Thyroid gland (tissue), 4 donors: Measurements from ENCODE around the gene PARM1. TPM values are rescaled to one million over a fixed set of nuclear protein-coding genes. Genes with fewer than 3 reads are reported as not detected.

ENCODE experiments used
- DNase-seq, 2 donors: peaks; one replicate each; pipeline ENCODE4 v3.0.0-alpha.2; 2019
- H3K27ac ChIP-seq, 3 donors: fragments of 200-600 bp; sonication (generic); 1 replicate in 2 of 3; 2 replicates in 1 of 3; pipeline ENCODE4 v1.5.1; 2016 to 2019; ENCODE audit warnings: mild to moderate bottlenecking in 1 of 3, moderate library complexity in 1 of 3
- H3K27me3 ChIP-seq: fragments of 200-600 bp; sonication (generic); one replicate; pipeline ENCODE4 v1.5.1; 2019
- H3K36me3 ChIP-seq, 2 donors: fragments of 200-600 bp; sonication (generic); one replicate each; pipeline ENCODE4 v1.5.1; 2016 to 2019
- H3K4me1 ChIP-seq, 2 donors: fragments of 200-600 bp; sonication (generic); one replicate each; pipeline ENCODE4 v1.5.1; 2017 to 2019
- H3K4me3 ChIP-seq, 3 donors: fragments of 200-600 bp; sonication (generic); replicated peaks in 1 of 3; 1 replicate in 2 of 3; 2 replicates in 1 of 3; pipeline ENCODE4 v1.5.1; 2016; ENCODE audit warnings: mild to moderate bottlenecking in 1 of 3
- H3K9me3 ChIP-seq: fragments of 200-600 bp; sonication (generic); one replicate; pipeline ENCODE4 v1.5.1; 2017
- POLR2A ChIP-seq, 2 donors: fragments of 450-650 bp; IDR thresholded peaks; one replicate each; pipeline ENCODE4 v1.6.1; 2017; ENCODE audit warnings: antibody characterized with exemption in 2 of 2, mild to moderate bottlenecking in 2 of 2, moderate library complexity in 1 of 2
- WGBS, 2 donors: methylation state at CpG; one replicate each; pipeline ENCODE4 v1.1.5; 2017; 5-methylcytosine and 5-hydroxymethylcytosine counted together
- intact Hi-C: fragments of 100-400 bp; cut with DNase I; formaldehyde crosslinking; loops from one replicate; pipeline ENCODE4 v1.15.1; 2023
- total RNA-seq, 4 donors: library from RNA; depleted of rRNA; stranded (reverse); fragments of >200 nt; gene quantifications; one replicate each; pipeline ENCODE4 v1.2.3, GENCODE V29; 2016
- TF ChIP-seq, protein P1 (sequence below), 6 experiments: fragments of 200-600 bp in 3 of 6; fragments of 450-650 bp in 3 of 6; sonication (generic) in 3 of 6; IDR thresholded peaks; one replicate each; pipeline ENCODE4 v1.5.1; 2016 to 2019; ENCODE audit warnings: antibody characterized with exemption in 6 of 6, mild to moderate bottlenecking in 2 of 6, inconsistent platforms in 1 of 6, moderate library complexity in 1 of 6

The PARM1 gene
- total RNA-seq, 4 donors from 2014 or later = 319 to 575 (median 470) TPM

DNA sequence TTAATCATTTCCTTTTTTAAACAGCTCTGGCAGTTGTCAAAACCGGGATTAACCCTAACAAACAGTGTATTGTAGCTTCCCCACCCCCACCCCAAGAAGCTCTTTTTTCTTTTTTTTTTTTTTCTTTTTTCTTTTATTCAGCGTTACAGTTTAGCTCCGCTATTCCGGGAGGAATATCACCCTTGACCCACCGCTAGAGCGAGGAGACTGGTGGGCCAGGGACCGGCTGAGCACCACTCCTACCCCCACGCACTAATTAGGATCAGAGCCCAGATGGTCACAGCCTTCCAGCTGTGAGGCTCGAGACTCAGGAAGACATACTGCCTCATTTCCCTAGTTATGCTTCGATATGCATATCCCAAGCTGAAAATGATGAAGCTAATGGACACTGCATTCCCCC, 2.0 kb downstream of the PARM1 start:
- intact Hi-C loops = loop anchor here (5.0 to 10.0 kb wide), 2 partner anchors 187 to 360 kb away; no protein-coding TSS in a partner anchor
- peak overlapping the region; percentile 87 to 99 (median 98) for H3K27ac ChIP-seq
- H3K36me3 ChIP-seq = no peaks in the 10 kb centered on the region
- no peaks in the 10 kb centered on the region for H3K9me3 ChIP-seq
- peak in 1 of 2 donors; percentile 23 for DNase-seq
- 34 to 42% methylated on average over 10 of the region's 10 CpGs for WGBS, 2 donors
- peak overlapping the region in 2 of 3 donors; percentile 72 to 74 for H3K4me3 ChIP-seq
- no peaks in the 10 kb centered on the region for H3K27me3 ChIP-seq
- TF ChIP-seq, protein P1, sequence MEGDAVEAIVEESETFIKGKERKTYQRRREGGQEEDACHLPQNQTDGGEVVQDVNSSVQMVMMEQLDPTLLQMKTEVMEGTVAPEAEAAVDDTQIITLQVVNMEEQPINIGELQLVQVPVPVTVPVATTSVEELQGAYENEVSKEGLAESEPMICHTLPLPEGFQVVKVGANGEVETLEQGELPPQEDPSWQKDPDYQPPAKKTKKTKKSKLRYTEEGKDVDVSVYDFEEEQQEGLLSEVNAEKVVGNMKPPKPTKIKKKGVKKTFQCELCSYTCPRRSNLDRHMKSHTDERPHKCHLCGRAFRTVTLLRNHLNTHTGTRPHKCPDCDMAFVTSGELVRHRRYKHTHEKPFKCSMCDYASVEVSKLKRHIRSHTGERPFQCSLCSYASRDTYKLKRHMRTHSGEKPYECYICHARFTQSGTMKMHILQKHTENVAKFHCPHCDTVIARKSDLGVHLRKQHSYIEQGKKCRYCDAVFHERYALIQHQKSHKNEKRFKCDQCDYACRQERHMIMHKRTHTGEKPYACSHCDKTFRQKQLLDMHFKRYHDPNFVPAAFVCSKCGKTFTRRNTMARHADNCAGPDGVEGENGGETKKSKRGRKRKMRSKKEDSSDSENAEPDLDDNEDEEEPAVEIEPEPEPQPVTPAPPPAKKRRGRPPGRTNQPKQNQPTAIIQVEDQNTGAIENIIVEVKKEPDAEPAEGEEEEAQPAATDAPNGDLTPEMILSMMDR (IDR thresholded peaks at IDR 0.05) = no peak
- no peak for TF ChIP-seq POLR2A (IDR thresholded peaks at IDR 0.05)
- peaks cover 7 to 18% of the 10 kb centered on the region in 2 donors for H3K4me1 ChIP-seq

DNA sequence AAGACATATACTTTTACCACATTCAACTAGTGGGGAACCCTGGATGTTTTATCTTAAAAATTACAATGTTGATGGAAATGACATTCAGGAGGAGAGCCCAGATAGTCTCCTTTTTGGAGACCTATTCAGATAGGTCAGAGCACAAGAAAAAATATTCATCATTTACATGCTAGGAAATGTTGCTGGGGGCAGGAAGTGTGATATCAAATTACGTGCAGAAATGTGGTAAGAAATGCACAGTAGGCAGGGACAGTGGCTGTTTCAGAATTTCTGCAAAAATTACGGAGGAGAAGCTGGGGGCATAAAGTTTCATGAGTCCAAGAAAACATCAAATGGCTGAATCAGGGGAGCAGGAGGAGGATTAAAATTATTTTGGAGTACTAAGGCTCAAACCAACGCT, 8.2 kb downstream of the PARM1 start:
- no peak for TF ChIP-seq POLR2A (IDR thresholded peaks at IDR 0.05)
- TF ChIP-seq, protein P1 (IDR thresholded peaks at IDR 0.05) = no peak
- no peaks in the 10 kb centered on the region for H3K36me3 ChIP-seq
- H3K27me3 ChIP-seq = no peaks in the 10 kb centered on the region
- DNase-seq = no peak
- no peak overlapping the region for H3K27ac ChIP-seq
- H3K9me3 ChIP-seq = no peaks in the 10 kb centered on the region
- peaks cover 7 to 18% of the 10 kb centered on the region in 2 donors for H3K4me1 ChIP-seq
- H3K4me3 ChIP-seq = no peak overlapping the region
- intact Hi-C loops = no loop called here
- 83 to 87% methylated on average over 3 of the region's 3 CpGs for WGBS, 2 donors

DNA sequence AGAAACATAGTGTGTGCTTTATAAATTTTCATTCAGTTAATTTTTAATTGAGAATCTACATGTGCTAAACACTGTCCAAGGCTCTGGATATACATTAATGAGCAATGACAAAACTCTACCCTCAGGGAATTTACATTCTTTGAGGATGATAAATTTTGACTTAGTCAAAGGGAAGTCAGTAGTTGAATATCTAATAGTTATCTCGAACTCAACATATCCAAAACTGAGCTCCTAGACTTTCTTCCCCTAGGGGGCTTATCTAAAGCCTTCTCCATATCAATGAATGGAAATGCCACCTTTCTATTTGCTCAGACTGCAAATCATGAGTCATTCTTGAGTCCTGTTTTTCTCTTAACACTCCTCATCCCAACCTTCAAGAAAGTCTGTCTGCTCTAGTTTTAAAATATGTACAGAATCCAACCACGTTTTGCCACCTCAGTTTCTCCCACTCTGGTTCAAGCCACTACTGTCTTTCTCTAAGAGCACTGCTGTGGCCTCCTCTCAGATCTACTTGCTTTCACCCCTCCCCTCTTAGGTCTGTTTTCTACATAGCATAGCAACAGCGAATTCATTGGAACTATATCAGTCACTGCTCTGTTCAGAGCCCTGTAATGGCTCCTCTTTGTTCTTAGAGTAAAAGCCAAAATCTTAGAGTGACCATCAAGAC, 9.5 kb downstream of the PARM1 start:
- intact Hi-C loops = no loop called here
- peaks cover 4 to 9% of the 10 kb centered on the region in 2 donors for H3K4me1 ChIP-seq
- no peak overlapping the region for H3K27ac ChIP-seq
- 87% methylated on average over 3 of the region's 3 CpGs for WGBS, 2 donors
- no peaks in the 10 kb centered on the region for H3K9me3 ChIP-seq
- no peaks in the 10 kb centered on the region for H3K36me3 ChIP-seq
- H3K27me3 ChIP-seq = no peaks in the 10 kb centered on the region
- no peak for DNase-seq
- no peak overlapping the region for H3K4me3 ChIP-seq
- TF ChIP-seq POLR2A (IDR thresholded peaks at IDR 0.05) = no peak
- TF ChIP-seq, protein P1 (IDR thresholded peaks at IDR 0.05) = no peak

DNA sequence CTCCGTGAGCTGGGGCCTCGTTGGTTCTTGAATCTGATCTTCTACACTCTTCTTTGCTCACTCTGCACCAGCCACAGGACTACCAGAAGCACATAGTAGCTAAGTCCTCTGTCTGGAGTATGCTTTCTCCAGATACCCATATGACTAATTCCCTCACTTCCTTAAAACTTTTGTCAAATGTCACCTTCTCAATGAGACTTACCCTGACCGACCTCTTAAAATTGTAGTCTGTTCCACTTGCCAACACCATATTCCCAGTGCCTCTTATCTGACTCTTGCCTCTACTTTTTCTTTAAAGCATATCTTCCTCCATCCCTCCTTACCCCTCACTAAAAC, 10.0 kb downstream of the PARM1 start:
- intact Hi-C loops = no loop called here

DNA sequence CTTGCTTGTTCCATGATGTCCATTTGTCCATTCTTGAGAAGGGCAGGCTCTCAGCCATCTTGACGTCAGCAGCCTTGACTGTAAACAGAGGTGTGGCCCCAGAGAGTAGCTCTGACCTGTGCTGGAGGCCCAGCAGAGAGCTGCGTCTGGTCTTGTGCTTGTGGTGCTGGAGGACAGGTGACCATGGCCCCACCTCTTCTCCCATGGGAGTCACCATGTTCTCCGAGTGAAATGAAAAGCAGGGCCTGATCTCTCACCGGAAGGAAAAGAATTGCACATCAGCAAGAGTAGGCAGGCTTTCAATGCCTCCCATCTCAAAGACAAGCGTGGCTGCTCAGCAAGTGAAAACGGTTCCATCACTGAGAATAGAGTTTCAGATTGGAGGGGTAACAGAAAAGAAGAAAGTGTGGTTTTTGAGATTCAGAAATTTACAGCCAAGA, 11.5 kb downstream of the PARM1 start:
- no peaks in the 10 kb centered on the region for H3K27me3 ChIP-seq
- DNase-seq = no peak
- intact Hi-C loops = no loop called here
- no peak overlapping the region for H3K27ac ChIP-seq
- H3K4me1 ChIP-seq = peaks cover 0 to 14% of the 10 kb centered on the region in 2 donors
- no peaks in the 10 kb centered on the region for H3K9me3 ChIP-seq
- TF ChIP-seq POLR2A (IDR thresholded peaks at IDR 0.05) = no peak
- TF ChIP-seq, protein P1 (IDR thresholded peaks at IDR 0.05) = no peak
- 84 to 88% methylated on average over 6 of the region's 6 CpGs for WGBS, 2 donors
- H3K36me3 ChIP-seq = no peaks in the 10 kb centered on the region
- no peak overlapping the region for H3K4me3 ChIP-seq

More for the DNA sequence above, 10.0 kb downstream of the PARM1 start:
- Histone ChIP-seq H3K9me3 (no peaks in the 10 kb centered on the region), H3K4me1 (peaks cover 0 to 9% of the 10 kb centered on the region in 2 donors), H3K27me3 (no peaks in the 10 kb centered on the region), H3K27ac (no peak overlapping the region), H3K36me3 (no peaks in the 10 kb centered on the region), H3K4me3 (no peak overlapping the region)
- no peak for DNase-seq
- 88 to 96% methylated on average over 3 of the region's 3 CpGs for WGBS, 2 donors
- TF ChIP-seq, protein P1 (IDR thresholded peaks at IDR 0.05) = no peak
- TF ChIP-seq POLR2A (IDR thresholded peaks at IDR 0.05) = no peak
